K562 (cell line): ENCODE measurements around the gene HOXB7. TPM values are rescaled to one million over a fixed set of nuclear protein-coding genes. Genes with fewer than 3 reads are reported as not detected.

Source experiments
- ARID4B ChIP-seq: sonication (generic); formaldehyde crosslinking; IDR thresholded peaks from 2 replicates; pipeline ENCODE4 v1.8.0; 2022; ENCODE audit warnings: mild to moderate bottlenecking, missing genetic modification reagents
- CAMTA2 ChIP-seq: fragments of 250-450 bp; sonication (Bioruptor Pico); conservative IDR thresholded peaks from 2 replicates; pipeline ENCODE4 v1.5.1; 2022
- CREB1 ChIP-seq, 2 experiments: sonication (generic) in 1 of 2; formaldehyde crosslinking in 1 of 2; IDR thresholded peaks; 2 replicates each; pipeline versions ENCODE4 v1.6.1 to v1.8.0; 2012 to 2022; ENCODE audit warnings: inconsistent platforms in 1 of 2, mild to moderate bottlenecking in 1 of 2, missing genetic modification reagents in 1 of 2, moderate library complexity in 1 of 2
- CXXC5 ChIP-seq: fragments of 250-450 bp; sonication (Bioruptor Pico); IDR thresholded peaks from 2 replicates; pipeline ENCODE4 v1.8.0; 2022; ENCODE audit warnings: inconsistent platforms, mild to moderate bottlenecking, moderate library complexity
- EWSR1 ChIP-seq: fragments of 450-650 bp; IDR thresholded peaks from 2 replicates; pipeline ENCODE4 v1.6.1; 2018; ENCODE audit warnings: borderline replicate concordance, mild to moderate bottlenecking, low read depth, moderate library complexity; ENCODE audit not compliant: partially characterized antibody
- FOS ChIP-seq: IDR thresholded peaks from 3 replicates; pipeline ENCODE4 v1.6.1; 2011; ENCODE audit not compliant: insufficient read length; ENCODE audit errors: extremely low read depth
- KAT7 ChIP-seq: sonication (generic); formaldehyde crosslinking; IDR thresholded peaks from 2 replicates; pipeline ENCODE4 v1.8.0; 2022; ENCODE audit warnings: missing genetic modification reagents, mild to moderate bottlenecking, borderline replicate concordance
- MTA1 ChIP-seq: fragments of 450-650 bp; IDR thresholded peaks from 2 replicates; pipeline ENCODE4 v1.6.1; 2017; ENCODE audit warnings: borderline replicate concordance
- POLR3G ChIP-seq: IDR thresholded peaks from 2 replicates; pipeline ENCODE4 v1.6.1; 2011; ENCODE audit not compliant: insufficient read length, insufficient replicate concordance; ENCODE audit errors: extremely low read depth
- TAL1 ChIP-seq: fragments of 450-650 bp; IDR thresholded peaks from 2 replicates; pipeline ENCODE4 v1.6.1; 2016; ENCODE audit warnings: mild to moderate bottlenecking
- ZNF165 ChIP-seq: fragments of 250-450 bp; sonication (Bioruptor Pico); IDR thresholded peaks from 2 replicates; pipeline ENCODE4 v1.4.0; 2020; ENCODE audit warnings: borderline replicate concordance
- ZNF175 ChIP-seq: fragments of 200-800 bp; sonication (Bioruptor generic); IDR thresholded peaks from 2 replicates; pipeline ENCODE4 v1.6.1; 2016; ENCODE audit warnings: low read depth, mild to moderate bottlenecking, missing genetic modification characterization, missing compliant biosample characterization
- ZNF282 ChIP-seq: sonication (generic); formaldehyde crosslinking; IDR thresholded peaks from 2 replicates; pipeline ENCODE4 v1.8.1; 2023; ENCODE audit warnings: missing genetic modification reagents
- ZNF347 ChIP-seq: fragments of 450-650 bp; formaldehyde crosslinking; IDR thresholded peaks from 2 replicates; pipeline ENCODE4 v1.4.0; 2020; ENCODE audit warnings: low read depth, mild to moderate bottlenecking, moderate library complexity
- ZNF445 ChIP-seq: fragments of 250-450 bp; sonication (Bioruptor Pico); IDR thresholded peaks from 2 replicates; pipeline ENCODE4 v1.4.0; 2020; ENCODE audit warnings: low read depth, mild to moderate bottlenecking, moderate library complexity
- ZNF57 ChIP-seq: fragments of 450-650 bp; formaldehyde crosslinking; IDR thresholded peaks from 2 replicates; pipeline ENCODE4 v1.4.0; 2020; ENCODE audit warnings: mild to moderate bottlenecking, moderate library complexity
- polyA plus RNA-seq, 8 experiments: library from polyadenylated mRNA; depleted of rRNA in 4 of 8; stranded (reverse) in 5 of 8; unstranded in 3 of 8; fragments of >200 nt; fragmentation: Nextera tagmentation in 2 of 8; fragmentation: Illumina TruSeq in 1 of 8; extraction: Ambion mirVana in 2 of 8; extraction: Trizol in 1 of 8; gene quantifications; 2 replicates each; pipeline versions ENCODE4 v1.2.1 to v1.2.3, GENCODE V29; 2011 to 2014; ENCODE audit warnings: inconsistent platforms in 1 of 8, missing spikeins in 1 of 8
- total RNA-seq, 7 experiments: library from RNA; depleted of rRNA in 6 of 7; stranded (reverse); fragments of >200 nt in 6 of 7; fragmentation: Illumina TruSeq in 2 of 7; extraction: Trizol in 2 of 7; gene quantifications; 2 replicates each; pipeline versions ENCODE4 v1.2.1 to v1.2.3, GENCODE V29; 2011 to 2021; ENCODE audit warnings: low replicate concordance in 1 of 7
- TF ChIP-seq, protein P1 (sequence below): fragments of 250-450 bp; sonication (Bioruptor Pico); IDR thresholded peaks from 2 replicates; pipeline ENCODE4 v1.4.0; 2020; ENCODE audit warnings: mild to moderate bottlenecking, moderate library complexity, borderline replicate concordance
- TF ChIP-seq, protein P2 (sequence below): fragments of 450-650 bp; IDR thresholded peaks from 2 replicates; pipeline ENCODE4 v1.6.1; 2016
- TF ChIP-seq, protein P3 (sequence below): sonication (generic); IDR thresholded peaks from 2 replicates; pipeline ENCODE4 v1.6.1; 2016

HOXB7 gene
- total and polyA plus RNA-seq, 9 of the 15 experiments (the other 6 are each of a cell fraction or from before 2014, with no cell fraction given), result 5.5 to 16.7 (median 8.3) TPM

DNA sequence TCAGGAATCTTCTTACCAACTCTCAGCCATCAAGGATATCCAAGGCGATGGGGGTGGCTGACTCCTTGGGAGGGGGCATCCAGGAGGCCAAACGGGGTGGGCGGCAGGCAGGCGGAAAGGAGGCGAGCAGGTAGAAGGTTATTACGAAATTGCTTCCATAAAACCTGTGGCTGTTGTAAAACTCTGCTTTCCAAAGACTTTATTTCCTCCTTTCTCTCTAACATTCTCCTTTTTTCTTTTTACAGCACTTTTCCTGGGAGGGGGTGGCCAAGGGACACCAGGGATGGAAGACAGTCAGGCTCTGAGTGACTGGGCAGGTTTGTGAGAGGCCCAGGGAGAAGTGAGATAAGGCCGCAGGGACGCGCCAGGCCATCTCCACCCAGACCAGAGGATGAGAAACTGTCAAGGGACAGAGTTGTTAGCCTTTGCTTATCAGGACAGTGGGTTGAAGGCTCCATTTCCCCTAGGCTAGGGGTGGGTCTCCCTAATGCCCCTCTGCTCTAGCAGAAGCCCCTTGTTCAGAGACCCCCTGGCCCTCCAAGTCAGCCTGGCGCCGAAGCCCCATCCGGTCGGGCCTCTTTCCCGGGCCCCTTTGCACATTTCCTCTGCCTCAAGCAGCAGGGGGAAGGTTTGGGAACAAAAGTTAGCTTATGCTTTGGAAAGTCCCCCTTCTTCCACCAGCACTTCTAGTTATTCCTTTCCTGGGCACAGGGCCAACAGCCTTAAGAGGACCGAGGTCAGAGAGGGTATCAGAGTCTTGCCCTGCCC, 20.3 kb upstream of the HOXB7 start (continued):
- TF ChIP-seq, protein P1, sequence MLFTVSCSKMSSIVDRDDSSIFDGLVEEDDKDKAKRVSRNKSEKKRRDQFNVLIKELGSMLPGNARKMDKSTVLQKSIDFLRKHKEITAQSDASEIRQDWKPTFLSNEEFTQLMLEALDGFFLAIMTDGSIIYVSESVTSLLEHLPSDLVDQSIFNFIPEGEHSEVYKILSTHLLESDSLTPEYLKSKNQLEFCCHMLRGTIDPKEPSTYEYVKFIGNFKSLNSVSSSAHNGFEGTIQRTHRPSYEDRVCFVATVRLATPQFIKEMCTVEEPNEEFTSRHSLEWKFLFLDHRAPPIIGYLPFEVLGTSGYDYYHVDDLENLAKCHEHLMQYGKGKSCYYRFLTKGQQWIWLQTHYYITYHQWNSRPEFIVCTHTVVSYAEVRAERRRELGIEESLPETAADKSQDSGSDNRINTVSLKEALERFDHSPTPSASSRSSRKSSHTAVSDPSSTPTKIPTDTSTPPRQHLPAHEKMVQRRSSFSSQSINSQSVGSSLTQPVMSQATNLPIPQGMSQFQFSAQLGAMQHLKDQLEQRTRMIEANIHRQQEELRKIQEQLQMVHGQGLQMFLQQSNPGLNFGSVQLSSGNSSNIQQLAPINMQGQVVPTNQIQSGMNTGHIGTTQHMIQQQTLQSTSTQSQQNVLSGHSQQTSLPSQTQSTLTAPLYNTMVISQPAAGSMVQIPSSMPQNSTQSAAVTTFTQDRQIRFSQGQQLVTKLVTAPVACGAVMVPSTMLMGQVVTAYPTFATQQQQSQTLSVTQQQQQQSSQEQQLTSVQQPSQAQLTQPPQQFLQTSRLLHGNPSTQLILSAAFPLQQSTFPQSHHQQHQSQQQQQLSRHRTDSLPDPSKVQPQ (CRISPR knock-in tag), result no peak
- TF ChIP-seq POLR3G, result no peak
- TF ChIP-seq ZNF175, result peak; percentile 55; the same call in 1 of the 2 replicates
- no peak for TF ChIP-seq FOS
- TF ChIP-seq MTA1, result no peak
- no peak for TF ChIP-seq ZNF282 (CRISPR knock-in tag)
- TF ChIP-seq ZNF347 (CRISPR knock-in tag), result no peak
- no peak for TF ChIP-seq EWSR1
- no peak for TF ChIP-seq CREB1 (IDR thresholded peaks at IDR 0.05)
- TF ChIP-seq CREB1 (CRISPR knock-in tag; IDR thresholded peaks at IDR 0.05), result no peak
- 0 out of 2 replicates have a peak, but pooled peaks have one; percentile 38 for TF ChIP-seq ARID4B (CRISPR knock-in tag)
- peak; percentile 68 for TF ChIP-seq TAL1
- no peak for TF ChIP-seq ZNF445
- TF ChIP-seq CAMTA2 (CRISPR knock-in tag), result no peak
- peak; percentile 85 for TF ChIP-seq CXXC5 (CRISPR knock-in tag)
- TF ChIP-seq, protein P2, sequence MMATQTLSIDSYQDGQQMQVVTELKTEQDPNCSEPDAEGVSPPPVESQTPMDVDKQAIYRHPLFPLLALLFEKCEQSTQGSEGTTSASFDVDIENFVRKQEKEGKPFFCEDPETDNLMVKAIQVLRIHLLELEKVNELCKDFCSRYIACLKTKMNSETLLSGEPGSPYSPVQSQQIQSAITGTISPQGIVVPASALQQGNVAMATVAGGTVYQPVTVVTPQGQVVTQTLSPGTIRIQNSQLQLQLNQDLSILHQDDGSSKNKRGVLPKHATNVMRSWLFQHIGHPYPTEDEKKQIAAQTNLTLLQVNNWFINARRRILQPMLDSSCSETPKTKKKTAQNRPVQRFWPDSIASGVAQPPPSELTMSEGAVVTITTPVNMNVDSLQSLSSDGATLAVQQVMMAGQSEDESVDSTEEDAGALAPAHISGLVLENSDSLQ, result peak; percentile 91
- no peak for TF ChIP-seq KAT7 (CRISPR knock-in tag)
- no peak for TF ChIP-seq ZNF57 (CRISPR knock-in tag)
- no peak for TF ChIP-seq ZNF165
- TF ChIP-seq, protein P3, sequence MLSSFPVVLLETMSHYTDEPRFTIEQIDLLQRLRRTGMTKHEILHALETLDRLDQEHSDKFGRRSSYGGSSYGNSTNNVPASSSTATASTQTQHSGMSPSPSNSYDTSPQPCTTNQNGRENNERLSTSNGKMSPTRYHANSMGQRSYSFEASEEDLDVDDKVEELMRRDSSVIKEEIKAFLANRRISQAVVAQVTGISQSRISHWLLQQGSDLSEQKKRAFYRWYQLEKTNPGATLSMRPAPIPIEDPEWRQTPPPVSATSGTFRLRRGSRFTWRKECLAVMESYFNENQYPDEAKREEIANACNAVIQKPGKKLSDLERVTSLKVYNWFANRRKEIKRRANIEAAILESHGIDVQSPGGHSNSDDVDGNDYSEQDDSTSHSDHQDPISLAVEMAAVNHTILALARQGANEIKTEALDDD, result 0 out of 2 replicates have a peak, but pooled peaks have one; percentile 54
